ENCODE results near the gene TOP3B. TPM values are rescaled to one million over a fixed set of nuclear protein-coding genes. Genes with fewer than 3 reads are reported as not detected.

TOP3B gene
- total and polyA plus RNA-seq, 10 of the 15 experiments (the other 5 are each of a cell fraction or from before 2014, with no cell fraction given), result 0.60 to 47.3 (median 33.7) TPM

- H3K4me1 ChIP-seq (ENCODE audit: control insufficient read depth, insufficient read depth, low read length), result no peaks in the 10 kb centered on the region; the same call in 1 of the 2 replicates
- ATAC-seq (no peak), FAIRE-seq (no peak), DNase-seq (ENCODE audit: low read depth, low spot score) (no peak)
- intact Hi-C loops (cut with micrococcal nuclease; ENCODE audit: unreplicated experiment), result no loop called here
- SMC1A ChIA-PET (ENCODE audit: uncharacterized antibody, unreplicated experiment), result interaction anchor here (2.2 kb wide), 1 partner anchor 10 kb away, joined by 6 read pairs; no protein-coding TSS in a partner anchor
- no peak overlapping the region for H3K4me3 ChIP-seq
- BruUV-seq (replicated peaks), result no TSS peak
- no peaks in the 10 kb centered on the region for H3K79me2 ChIP-seq (ENCODE audit: control insufficient read depth, insufficient read depth, low read length)
- H3K4me2 ChIP-seq (ENCODE audit: control insufficient read depth, insufficient read depth), result no peak overlapping the region
- WGBS (ENCODE audit: insufficient coverage, insufficient replicate concordance, low lambda C conversion rate, missing lambda C conversion rate), result 83% methylated on average over 8 of the region's 8 CpGs
- RAD21 ChIA-PET (ENCODE audit: unreplicated experiment), result interaction anchor here (1.1 kb wide), 1 partner anchor 12 kb away, joined by 3 read pairs; no protein-coding TSS in a partner anchor
- H2AFZ ChIP-seq (ENCODE audit: control insufficient read depth, low read depth, low read length), result no peak overlapping the region
- no peaks in the 10 kb centered on the region for H3K27me3 ChIP-seq (replicated peaks in 1 of 2; ENCODE audit: control insufficient read depth in 2 of 2, insufficient read depth in 2 of 2, low read length in 1 of 2)
- CTCF ChIA-PET, result interaction anchor here (0.7 to 7.2 kb wide), 2 partner anchors 10 to 324 kb away, joined by 3 to 82 read pairs; no protein-coding TSS in a partner anchor
- POLR2A ChIA-PET, result no interaction called here
- H4K20me1 ChIP-seq (ENCODE audit: control insufficient read depth, insufficient read depth), result no peaks in the 10 kb centered on the region
- H3K36me3 ChIP-seq (ENCODE audit: control insufficient read depth in 2 of 2, insufficient read depth in 2 of 2, low read length in 1 of 2), result no peaks in the 10 kb centered on the region
- no peak overlapping the region for H3K9ac ChIP-seq (ENCODE audit: control insufficient read depth, insufficient read depth, low read length)
- in situ Hi-C loops (cut with MboI), result loop anchor here (5.0 kb wide), 1 partner anchor 237 kb away; no protein-coding TSS in a partner anchor
- H3K27ac ChIP-seq (ENCODE audit: control insufficient read depth, insufficient read depth), result no peak overlapping the region
- H3K9me3 ChIP-seq (replicated peaks; ENCODE audit: control insufficient read depth, insufficient read depth, low read length), result no peaks in the 10 kb centered on the region
- TF ChIP-seq WRNIP1 (IDR thresholded peaks at IDR 0.05; ENCODE audit: borderline replicate concordance, low read depth, low read length), result no peak
- no peak for TF ChIP-seq DPF2 (IDR thresholded peaks at IDR 0.05)
- no peak for TF ChIP-seq TAF1 (IDR thresholded peaks at IDR 0.05; ENCODE audit: borderline replicate concordance, low read depth, low read length)
- no peak for TF ChIP-seq EP300 (IDR thresholded peaks at IDR 0.05; ENCODE audit: borderline replicate concordance in 1 of 2, control insufficient read depth in 1 of 2, low read depth in 2 of 2, low read length in 2 of 2)
- no peak for TF ChIP-seq ZBTB40 (IDR thresholded peaks at IDR 0.05; ENCODE audit: borderline replicate concordance)
- TF ChIP-seq STAT3 (IDR thresholded peaks at IDR 0.05; ENCODE audit: low read depth, low read length), result no peak
- no peak for TF ChIP-seq E4F1 (IDR thresholded peaks at IDR 0.05; ENCODE audit: borderline replicate concordance, partially characterized antibody)
- no peak for TF ChIP-seq HCFC1 (IDR thresholded peaks at IDR 0.05; ENCODE audit: low read length)
- TF ChIP-seq, protein P1, sequence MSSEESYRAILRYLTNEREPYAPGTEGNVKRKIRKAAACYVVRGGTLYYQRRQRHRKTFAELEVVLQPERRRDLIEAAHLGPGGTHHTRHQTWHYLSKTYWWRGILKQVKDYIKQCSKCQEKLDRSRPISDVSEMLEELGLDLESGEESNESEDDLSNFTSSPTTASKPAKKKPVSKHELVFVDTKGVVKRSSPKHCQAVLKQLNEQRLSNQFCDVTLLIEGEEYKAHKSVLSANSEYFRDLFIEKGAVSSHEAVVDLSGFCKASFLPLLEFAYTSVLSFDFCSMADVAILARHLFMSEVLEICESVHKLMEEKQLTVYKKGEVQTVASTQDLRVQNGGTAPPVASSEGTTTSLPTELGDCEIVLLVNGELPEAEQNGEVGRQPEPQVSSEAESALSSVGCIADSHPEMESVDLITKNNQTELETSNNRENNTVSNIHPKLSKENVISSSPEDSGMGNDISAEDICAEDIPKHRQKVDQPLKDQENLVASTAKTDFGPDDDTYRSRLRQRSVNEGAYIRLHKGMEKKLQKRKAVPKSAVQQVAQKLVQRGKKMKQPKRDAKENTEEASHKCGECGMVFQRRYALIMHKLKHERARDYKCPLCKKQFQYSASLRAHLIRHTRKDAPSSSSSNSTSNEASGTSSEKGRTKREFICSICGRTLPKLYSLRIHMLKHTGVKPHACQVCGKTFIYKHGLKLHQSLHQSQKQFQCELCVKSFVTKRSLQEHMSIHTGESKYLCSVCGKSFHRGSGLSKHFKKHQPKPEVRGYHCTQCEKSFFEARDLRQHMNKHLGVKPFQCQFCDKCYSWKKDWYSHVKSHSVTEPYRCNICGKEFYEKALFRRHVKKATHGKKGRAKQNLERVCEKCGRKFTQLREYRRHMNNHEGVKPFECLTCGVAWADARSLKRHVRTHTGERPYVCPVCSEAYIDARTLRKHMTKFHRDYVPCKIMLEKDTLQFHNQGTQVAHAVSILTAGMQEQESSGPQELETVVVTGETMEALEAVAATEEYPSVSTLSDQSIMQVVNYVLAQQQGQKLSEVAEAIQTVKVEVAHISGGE (CRISPR knock-in tag; IDR thresholded peaks at IDR 0.05), result no peak
- no peak for TF ChIP-seq EED (IDR thresholded peaks at IDR 0.05; ENCODE audit: low read depth)
- TF ChIP-seq, protein P2, sequence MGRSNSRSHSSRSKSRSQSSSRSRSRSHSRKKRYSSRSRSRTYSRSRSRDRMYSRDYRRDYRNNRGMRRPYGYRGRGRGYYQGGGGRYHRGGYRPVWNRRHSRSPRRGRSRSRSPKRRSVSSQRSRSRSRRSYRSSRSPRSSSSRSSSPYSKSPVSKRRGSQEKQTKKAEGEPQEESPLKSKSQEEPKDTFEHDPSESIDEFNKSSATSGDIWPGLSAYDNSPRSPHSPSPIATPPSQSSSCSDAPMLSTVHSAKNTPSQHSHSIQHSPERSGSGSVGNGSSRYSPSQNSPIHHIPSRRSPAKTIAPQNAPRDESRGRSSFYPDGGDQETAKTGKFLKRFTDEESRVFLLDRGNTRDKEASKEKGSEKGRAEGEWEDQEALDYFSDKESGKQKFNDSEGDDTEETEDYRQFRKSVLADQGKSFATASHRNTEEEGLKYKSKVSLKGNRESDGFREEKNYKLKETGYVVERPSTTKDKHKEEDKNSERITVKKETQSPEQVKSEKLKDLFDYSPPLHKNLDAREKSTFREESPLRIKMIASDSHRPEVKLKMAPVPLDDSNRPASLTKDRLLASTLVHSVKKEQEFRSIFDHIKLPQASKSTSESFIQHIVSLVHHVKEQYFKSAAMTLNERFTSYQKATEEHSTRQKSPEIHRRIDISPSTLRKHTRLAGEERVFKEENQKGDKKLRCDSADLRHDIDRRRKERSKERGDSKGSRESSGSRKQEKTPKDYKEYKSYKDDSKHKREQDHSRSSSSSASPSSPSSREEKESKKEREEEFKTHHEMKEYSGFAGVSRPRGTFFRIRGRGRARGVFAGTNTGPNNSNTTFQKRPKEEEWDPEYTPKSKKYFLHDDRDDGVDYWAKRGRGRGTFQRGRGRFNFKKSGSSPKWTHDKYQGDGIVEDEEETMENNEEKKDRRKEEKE (IDR thresholded peaks at IDR 0.05), result no peak
These were observed 33.0 kb downstream of the TOP3B start for GRCh38 chr22:21949569-21949918.
